Stimulated activated CD8-positive, alpha-beta memory T cell treated with anti-CD3 and anti-CD28 coated beads, Interleukin-7, amount 100 ng/mL, for 48 hours (primary cell): ENCODE results near the gene FOXD4L1.
"Not testable (repeated sequence)": the region's sequence is repeated elsewhere in the genome, so short reads cannot be mapped to it uniquely, and the experiment has no call there.

Experiments used
- DNase-seq, 2 donors: peaks; one replicate each; pipeline ENCODE4 v3.0.0-alpha.2; 2020; ENCODE audit warnings: low read depth in 1 of 2; ENCODE audit errors: extremely low read depth in 1 of 2

Gene FOXD4L1

GRCh38 chr2:113498365-113498764, at the start of gene FOXD4L1:
TSS of gene FOXD4L1 (plus strand) at chr2:113498665. CDS start at chr2:113499257, 592 bp downstream.
- DNase-seq = not testable (repeated sequence)

DNA sequence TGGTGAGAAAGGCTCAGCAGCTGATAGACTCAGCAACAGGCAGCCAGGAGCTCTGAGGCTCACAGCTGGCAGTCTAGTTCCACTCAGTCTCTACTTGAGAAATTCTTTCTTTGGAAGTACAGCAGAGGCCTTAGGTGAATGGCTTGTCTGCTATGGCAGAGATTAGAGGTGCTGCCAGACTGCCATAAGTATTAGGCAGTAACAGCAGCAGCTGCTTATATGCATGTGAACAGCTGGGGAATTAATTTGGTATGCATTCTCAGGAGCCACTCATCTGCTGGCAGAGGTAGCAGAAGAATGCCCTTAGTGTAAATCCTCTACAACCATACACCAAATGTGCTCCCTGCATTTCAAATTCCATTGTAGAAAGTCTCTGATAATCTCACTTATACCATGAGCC, 32.7 kb upstream of the FOXD4L1 start:
- DNase-seq = not testable (repeated sequence)

GRCh38 chr2:113476688-113477368, 21.6 kb upstream of the FOXD4L1 start:
- DNase-seq = not testable (repeated sequence)

- DNase-seq = not testable (repeated sequence)
Measured at GRCh38 chr2:113496527-113496926, 1.9 kb upstream of the FOXD4L1 start.

DNA sequence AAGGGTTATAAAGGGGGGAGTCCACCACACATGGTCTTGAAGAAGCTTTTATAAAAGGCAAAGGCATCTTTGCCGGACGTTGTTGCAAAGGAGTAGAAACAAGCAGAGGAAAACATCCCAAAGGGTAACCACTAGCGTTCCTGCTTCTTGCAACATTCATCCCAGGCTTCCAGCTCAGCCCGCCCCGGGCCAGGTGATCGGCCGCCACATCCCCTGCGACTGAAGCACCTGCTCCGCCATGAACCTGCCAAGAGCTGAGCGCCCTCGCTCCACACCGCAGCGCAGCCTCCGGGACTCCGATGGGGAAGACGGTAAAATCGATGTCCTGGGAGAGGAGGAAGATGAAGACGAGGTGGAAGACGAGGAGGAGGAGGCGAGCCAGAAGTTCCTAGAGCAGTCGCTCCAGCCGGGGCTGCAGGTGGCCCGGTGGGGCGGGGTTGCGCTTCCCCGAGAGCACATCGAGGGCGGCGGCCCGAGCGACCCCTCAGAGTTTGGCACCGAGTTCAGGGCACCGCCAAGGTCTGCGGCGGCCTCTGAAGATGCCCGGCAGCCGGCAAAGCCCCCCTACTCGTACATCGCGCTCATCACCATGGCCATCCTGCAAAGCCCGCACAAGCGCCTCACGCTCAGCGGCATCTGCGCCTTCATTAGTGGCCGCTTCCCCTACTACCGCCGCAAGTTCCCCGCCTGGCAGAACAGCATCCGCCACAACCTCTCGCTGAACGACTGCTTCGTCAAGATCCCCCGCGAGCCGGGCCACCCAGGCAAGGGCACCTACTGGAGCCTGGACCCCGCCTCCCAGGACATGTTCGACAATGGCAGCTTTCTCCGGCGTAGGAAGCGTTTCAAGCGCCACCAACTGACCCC, 787 bp downstream of the FOXD4L1 start:
- DNase-seq = not testable (repeated sequence)

GRCh38 chr2:113499886-113500722, 1.6 kb downstream of the FOXD4L1 start:
- DNase-seq = not testable (repeated sequence)

DNA sequence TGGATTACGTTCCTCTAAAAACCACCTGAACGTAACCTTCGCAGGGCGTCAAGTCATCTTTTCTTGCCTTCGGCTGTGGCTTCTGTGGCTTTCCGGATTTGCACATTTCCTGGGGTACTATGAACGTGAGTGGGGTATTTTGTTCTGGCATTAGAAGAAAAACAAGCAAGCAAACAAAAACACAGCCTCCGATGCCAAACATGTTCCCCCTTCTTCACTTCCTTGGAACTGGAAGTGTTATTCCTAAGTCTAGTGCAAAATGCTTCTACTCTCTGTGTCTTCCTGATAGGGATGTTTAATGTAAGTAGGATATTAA, 2.2 kb downstream of the FOXD4L1 start:
- DNase-seq = not testable (repeated sequence)

DNA sequence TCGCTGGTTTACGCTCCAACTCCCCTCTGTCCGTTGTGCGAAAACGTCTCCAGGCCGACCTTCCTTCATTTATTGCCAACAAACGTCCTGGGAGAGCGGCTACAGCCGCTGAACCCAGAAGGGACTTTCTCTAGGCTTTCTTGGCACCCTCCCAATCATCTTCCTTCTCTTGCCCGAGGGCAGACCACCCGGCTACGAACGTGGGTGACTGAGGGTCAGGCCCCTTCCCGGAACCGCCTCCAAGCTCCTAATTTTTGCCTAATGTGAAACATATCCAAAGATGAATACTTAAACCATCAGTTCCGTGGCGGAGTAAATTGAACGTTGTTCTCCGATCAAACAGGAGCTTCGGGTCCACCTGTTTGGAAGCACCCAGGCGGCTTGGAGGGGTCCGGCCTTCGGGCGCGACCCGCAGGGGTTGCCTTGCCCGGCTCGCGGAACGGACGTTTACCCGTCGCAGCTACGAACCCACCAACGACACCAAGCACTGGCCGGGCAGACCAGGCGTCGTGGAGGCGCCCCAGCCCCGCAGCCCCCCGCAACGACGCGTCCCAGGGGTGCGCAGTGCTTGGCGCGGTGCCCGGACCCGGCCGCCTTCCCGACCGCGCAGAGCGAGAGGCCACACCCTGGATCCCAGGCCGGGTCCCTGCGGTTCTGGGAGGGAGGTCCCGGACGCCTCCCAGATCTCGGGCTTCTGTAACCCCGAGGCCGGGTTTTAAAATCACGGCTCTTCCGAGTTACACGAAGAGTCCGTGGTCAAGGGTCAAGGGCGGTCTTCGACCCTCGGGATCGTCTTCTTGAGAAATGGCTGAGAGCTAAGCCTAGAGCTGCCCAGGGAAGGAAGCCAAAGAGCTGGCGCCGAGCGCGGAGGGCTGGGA, 4.0 kb downstream of the FOXD4L1 start:
- not testable (repeated sequence) for DNase-seq

- peak in 1 of 2 donors; percentile 27 for DNase-seq
Measured at GRCh38 chr2:113503094-113504042, 4.9 kb downstream of the FOXD4L1 start.

- not testable (repeated sequence) for DNase-seq
Measured at GRCh38 chr2:113504081-113504480, 5.6 kb downstream of the FOXD4L1 start.

DNA sequence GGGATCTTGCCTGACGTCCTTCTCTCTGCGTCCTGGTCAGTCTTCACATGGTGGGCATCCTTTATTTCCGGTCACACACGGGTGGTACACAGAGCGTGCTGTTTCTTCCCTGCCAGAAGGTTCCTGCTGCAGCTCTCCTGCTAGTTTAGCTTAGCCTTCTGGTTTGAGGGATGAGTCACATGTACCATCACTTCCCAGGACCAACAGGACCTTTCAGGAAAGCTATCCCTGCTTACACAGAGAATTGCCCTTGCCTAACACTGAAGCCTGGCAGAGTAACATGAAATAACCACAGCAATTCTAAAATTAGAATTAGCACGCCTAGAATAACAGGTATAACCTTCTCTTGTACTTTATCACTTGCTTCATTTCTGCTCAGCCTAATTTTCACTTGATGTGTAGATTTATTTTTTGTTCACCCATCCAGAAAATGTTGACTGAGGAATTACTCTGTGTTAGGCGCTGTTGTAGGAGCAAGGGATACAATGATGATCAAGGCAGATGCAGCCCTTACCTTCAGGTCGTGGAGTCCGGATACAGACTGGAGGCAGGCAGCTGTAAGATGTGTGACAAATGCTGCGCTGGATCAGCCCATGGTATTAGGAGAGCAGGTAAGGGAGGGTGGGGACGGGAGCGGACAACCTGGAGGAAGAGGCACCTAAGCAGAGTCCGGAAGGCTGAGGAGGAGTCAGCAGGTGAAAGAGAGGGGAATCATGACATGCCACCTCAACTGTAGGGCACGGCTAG, 9.1 kb downstream of the FOXD4L1 start:
- DNase-seq = not testable (repeated sequence)

- DNase-seq = not testable (repeated sequence)
Measured at GRCh38 chr2:113508187-113508586, 9.7 kb downstream of the FOXD4L1 start.

DNA sequence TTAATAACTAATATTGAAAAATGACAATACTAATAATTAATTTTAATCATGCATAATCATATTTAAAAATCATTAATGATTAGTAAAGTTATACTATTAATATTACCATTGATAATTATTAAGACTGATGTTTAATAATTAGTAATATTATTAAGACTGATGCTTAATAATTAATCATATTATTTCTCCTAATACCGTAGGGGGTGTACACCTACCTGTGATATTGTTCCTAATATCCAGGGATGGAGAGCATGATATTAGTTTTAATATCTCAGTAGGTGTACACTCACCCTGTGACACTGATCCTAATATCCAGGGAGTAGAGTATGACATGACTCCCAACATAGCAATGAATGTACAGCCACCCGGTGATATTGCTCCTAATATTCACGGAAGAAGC, 12.4 kb downstream of the FOXD4L1 start:
- DNase-seq = not testable (repeated sequence)

DNA sequence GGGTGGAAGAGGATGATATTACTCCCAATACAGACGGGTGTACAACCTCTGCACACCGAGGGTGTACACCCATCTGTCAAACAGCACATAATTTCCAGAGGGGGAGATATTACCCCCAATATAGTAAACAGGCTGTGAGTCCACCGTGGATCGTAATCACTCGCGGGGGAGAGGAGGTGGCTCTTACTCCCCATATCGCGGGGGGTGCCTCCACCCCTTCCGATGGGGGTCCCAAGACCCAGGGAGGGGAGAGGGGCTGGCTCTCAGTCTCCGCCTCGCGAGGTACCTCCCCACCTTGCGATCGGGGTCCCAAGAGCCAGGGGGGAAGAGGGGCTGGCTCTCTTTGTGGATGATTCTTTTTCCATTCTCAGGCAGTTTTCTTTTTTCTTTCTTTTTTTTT, 13.4 kb downstream of the FOXD4L1 start:
- not testable (repeated sequence) for DNase-seq

DNA sequence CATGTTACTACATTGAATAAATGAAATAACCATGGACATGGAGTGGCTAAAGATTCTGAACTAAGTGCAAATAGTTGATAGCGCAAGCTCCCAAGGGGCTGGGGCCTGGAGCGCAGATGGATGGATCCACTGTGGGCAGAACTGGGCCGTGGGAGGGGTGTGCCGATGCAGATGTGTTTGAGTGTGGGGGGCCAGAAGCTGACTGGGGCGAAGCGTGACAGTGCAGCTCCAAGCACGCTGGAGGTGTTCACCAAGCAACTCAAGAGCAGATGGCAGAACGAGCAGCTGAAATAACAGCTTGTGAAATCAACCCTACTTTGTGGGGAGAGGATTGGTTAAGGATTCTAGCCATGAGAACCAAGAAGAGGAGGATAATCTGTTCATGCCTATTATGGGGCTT, 17.0 kb downstream of the FOXD4L1 start:
- not testable (repeated sequence) for DNase-seq

- not testable (repeated sequence) for DNase-seq
Measured at GRCh38 chr2:113515995-113516394, 17.5 kb downstream of the FOXD4L1 start.

DNA sequence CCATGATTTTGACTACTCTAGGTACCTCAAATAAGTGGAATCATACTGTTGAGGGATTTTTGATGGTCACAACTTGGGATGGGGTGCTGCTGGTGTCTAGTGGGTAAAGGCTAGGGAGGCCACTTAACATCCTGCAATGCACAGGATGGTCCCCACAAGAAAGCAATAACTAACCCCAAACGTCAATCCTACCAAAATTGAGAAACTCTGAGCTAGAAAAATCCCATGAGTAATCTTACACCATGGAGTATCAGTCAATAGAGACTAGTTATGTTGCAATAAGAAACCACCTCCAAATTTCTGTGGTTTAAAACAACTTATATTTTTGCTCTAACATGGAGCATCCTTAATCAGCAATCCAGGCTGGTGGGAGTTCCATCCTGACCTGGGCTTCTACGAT, 18.6 kb downstream of the FOXD4L1 start:
- DNase-seq = not testable (repeated sequence)

DNA sequence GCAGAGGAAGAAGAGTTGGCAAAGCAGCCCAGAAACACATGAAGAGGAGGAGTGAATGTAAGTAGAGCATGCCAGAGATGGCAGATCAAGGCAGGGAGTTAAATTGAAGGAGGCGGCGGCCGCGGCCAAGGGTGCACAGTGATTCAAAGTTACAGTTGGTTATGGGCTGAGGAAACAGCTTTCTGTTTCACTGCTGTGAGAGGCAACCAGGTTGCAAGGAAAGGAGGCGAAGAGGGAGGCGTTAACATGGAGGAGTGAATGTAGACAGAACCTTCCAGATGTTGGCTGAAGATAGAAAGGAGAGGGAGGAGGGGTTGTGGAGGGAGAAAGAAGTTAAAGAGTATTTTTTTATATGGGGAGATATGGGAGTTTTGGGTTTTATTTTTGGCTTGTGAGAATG, 22.4 kb downstream of the FOXD4L1 start:
- not testable (repeated sequence) for DNase-seq
